D721Med (cell line): ENCODE results near the gene DNAJC12.

ENCODE experiments used
- DNase-seq: peaks from one replicate; pipeline ENCODE4 v3.0.0; 2011; ENCODE audit warnings: low spot score; ENCODE audit not compliant: insufficient read length
- FAIRE-seq: peaks from 2 replicates; lab custom pipeline; 2011; peaks lifted over from hg19 to GRCh38; lab: Jason Lieb, UNC
- TF ChIP-seq, protein P1 (sequence below): IDR thresholded peaks from 2 replicates; pipeline ENCODE4 v1.5.1; 2012; ENCODE audit warnings: mild to moderate bottlenecking, control low read depth; ENCODE audit not compliant: insufficient read depth; ENCODE audit errors: missing control alignments

The DNAJC12 gene

GRCh38 chr10:67875340-67876238, 37.6 kb upstream of the DNAJC12 start:
- TF ChIP-seq, protein P1, sequence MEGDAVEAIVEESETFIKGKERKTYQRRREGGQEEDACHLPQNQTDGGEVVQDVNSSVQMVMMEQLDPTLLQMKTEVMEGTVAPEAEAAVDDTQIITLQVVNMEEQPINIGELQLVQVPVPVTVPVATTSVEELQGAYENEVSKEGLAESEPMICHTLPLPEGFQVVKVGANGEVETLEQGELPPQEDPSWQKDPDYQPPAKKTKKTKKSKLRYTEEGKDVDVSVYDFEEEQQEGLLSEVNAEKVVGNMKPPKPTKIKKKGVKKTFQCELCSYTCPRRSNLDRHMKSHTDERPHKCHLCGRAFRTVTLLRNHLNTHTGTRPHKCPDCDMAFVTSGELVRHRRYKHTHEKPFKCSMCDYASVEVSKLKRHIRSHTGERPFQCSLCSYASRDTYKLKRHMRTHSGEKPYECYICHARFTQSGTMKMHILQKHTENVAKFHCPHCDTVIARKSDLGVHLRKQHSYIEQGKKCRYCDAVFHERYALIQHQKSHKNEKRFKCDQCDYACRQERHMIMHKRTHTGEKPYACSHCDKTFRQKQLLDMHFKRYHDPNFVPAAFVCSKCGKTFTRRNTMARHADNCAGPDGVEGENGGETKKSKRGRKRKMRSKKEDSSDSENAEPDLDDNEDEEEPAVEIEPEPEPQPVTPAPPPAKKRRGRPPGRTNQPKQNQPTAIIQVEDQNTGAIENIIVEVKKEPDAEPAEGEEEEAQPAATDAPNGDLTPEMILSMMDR: no peak
- DNase-seq (no peak), FAIRE-seq (no peak)

GRCh38 chr10:67869996-67870395, 32.0 kb upstream of the DNAJC12 start:
- TF ChIP-seq, protein P1: no peak
- DNase-seq: no peak
- FAIRE-seq: no peak

DNA sequence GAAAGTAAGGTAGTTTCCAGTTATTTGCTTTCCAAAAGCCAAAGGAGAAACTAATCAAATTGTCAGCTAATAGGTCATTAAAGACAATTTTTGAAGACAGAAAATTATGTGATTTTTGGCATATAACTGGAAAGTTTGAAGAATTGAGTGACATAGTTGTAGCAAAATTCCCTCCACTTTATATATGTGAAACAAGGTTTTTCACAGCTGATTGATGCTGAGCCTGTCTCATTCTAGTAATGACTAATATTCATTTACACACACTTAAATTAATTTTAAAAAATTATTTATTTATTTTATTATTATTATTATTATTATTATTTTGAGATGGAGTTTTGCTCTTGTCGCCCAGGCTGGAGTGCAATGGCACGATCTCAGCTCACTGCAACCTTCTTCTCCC, 30.1 kb upstream of the DNAJC12 start:
- TF ChIP-seq, protein P1: no peak
- DNase-seq (no peak), FAIRE-seq (no peak)

GRCh38 chr10:67864607-67865371, 26.8 kb upstream of the DNAJC12 start:
- TF ChIP-seq, protein P1: no peak
- no peak for DNase-seq
- FAIRE-seq: no peak

DNA sequence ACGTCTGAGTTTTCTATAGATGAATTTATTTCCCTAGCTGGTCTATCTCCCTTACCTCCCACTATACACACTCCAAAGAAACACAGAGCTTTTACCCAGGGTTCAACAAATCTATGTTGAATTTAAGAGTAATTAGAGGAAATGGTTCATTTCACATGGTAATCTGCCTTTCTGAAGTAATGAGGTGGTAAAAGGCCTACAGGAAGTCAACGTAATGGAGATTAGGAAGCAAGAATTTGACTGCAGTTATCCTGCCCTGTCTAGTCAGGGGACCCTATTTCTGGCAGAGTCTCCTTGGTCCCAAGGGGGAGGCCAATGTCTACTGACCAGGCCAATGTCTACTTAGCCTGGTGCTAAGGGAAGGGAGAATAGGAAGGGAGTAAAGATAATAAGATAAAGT, 25.1 kb upstream of the DNAJC12 start:
- no peak for DNase-seq
- TF ChIP-seq, protein P1: no peak
- FAIRE-seq: no peak

DNA sequence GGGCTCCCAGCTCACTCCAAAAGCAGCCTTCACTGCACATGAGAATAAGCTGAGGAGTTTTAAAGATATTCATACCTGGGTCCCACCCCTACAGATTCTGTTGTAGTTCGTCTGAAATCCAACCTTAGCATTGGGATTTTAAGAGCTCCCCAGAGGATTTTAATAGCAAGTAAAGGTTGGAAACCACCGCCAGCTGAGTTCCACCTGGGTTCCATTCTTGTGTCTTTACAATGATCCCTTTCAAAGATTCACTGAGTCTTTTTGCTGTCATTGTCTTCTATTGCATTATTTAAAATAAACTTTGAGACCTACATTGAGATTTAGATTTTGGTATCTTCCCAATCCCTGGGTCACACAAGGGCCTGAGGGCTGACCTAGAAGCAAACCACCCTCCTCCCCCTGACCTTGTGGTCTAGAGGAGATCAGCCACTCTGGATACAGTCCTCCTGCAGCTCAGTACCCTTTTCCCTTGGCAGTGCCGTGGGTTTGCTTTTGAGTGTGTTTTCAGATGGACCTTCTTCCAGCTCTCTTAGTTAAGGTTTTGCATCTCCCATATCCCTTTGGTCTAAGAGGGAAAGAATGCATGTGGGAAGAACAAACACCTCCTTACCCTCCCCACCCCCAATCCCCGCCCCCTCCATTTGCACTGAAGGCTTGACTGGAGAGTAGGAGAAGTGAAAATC, 23.9 kb upstream of the DNAJC12 start:
- DNase-seq: no peak

More for the DNA sequence above, 23.9 kb upstream of the DNAJC12 start:
- FAIRE-seq: no peak
- TF ChIP-seq, protein P1: no peak
